SK-N-MC (cell line): Measurements from ENCODE around the gene ALPL.

Experiments used
- EZH2 ChIP-seq: fragments of 200-600 bp; sonication (generic); IDR thresholded peaks from one replicate; pipeline ENCODE4 v1.6.1; 2017; ENCODE audit warnings: antibody characterized with exemption
- POLR2AphosphoS5 ChIP-seq: IDR thresholded peaks from 2 replicates; pipeline ENCODE4 v1.6.1; 2012; ENCODE audit warnings: mild to moderate bottlenecking, low read depth, low read length, borderline replicate concordance

DNA sequence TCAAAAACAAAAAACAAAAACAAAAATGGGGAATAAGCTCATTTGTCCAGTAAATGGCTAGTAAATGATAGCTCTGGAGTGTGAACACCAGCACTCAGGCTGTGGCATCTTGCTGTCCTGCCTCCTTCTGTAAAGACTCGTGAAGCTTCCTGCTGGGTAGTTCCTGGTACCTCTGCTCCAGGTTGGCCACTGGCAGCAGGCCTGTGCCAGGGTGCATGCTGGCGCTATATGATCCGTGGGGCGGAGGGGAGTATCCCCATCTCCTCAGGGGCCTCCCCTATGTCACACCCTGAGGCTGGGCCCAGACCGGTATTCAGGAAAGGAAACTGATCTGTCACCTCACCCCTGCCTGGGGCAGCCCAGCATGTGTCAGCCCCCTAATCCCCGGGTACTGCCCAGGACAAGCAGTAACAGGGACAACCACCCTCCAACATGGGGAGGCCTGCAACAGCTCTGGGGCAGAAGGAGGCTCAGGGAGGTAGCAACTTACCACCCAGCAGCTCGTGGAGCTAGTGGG, 14.1 kb downstream of the ALPL start:
- no peak for TF ChIP-seq POLR2AphosphoS5
- no peak for TF ChIP-seq EZH2
